ENCODE measurements around the gene SERGEF. TPM values are rescaled to one million over a fixed set of nuclear protein-coding genes. Genes with fewer than 3 reads are reported as not detected.

SERGEF gene
- total RNA-seq, 6 experiments from 2014 or later: 13.5 to 19.3 (median 17.7) TPM

DNA sequence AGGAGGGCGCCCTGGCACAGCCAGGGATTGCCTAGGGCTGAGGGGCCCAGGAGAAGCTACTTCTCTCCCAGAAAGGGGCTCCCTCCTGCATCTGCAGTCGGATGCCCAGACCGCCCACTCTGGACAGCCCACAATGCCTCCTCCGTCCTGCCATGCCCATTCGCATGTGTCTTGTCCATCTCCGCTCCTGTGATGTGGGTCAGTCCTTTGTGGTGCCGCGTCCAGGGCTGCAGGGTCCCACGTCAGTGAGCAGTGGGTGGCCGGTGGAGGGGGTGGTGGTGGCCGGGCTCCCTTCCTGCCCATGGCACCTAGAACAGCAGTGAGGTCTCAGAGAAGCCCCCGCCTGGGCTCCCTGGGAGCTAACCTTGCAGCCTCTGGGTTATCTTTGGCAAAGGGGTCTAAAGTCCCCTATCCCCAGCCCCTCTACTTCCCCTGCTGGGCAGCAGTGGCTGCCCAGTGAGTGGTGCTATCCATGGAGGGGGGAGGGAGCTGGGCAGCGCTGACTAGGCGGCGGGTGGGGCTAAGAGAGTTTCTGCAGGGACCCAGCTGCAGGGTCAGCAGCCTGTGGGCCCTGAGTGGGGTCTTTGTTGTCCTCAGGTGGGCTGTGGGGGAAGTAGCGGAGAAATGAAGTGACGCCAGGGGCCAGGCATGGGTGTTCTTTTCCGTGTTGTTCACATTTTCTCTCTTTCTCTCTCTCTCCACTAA, 237.2 kb downstream of the SERGEF start:
- Mint-ChIP-seq H3K4me1 (ENCODE audit: low read depth) (no peaks in the 10 kb centered on the region), H3K4me3 (no peak overlapping the region), H3K36me3 (ENCODE audit: low read depth) (no peaks in the 10 kb centered on the region), H3K27ac (no peak overlapping the region), H3K27me3 (ENCODE audit: insufficient read depth) (peaks cover 22% of the 10 kb centered on the region), H3K9me3 (no peaks in the 10 kb centered on the region)
- TF ChIP-seq, protein P1, sequence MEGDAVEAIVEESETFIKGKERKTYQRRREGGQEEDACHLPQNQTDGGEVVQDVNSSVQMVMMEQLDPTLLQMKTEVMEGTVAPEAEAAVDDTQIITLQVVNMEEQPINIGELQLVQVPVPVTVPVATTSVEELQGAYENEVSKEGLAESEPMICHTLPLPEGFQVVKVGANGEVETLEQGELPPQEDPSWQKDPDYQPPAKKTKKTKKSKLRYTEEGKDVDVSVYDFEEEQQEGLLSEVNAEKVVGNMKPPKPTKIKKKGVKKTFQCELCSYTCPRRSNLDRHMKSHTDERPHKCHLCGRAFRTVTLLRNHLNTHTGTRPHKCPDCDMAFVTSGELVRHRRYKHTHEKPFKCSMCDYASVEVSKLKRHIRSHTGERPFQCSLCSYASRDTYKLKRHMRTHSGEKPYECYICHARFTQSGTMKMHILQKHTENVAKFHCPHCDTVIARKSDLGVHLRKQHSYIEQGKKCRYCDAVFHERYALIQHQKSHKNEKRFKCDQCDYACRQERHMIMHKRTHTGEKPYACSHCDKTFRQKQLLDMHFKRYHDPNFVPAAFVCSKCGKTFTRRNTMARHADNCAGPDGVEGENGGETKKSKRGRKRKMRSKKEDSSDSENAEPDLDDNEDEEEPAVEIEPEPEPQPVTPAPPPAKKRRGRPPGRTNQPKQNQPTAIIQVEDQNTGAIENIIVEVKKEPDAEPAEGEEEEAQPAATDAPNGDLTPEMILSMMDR (IDR thresholded peaks at IDR 0.05): no peak
- DNase-seq: no peak

GRCh38 chr11:17775035-17775348, 237.9 kb downstream of the SERGEF start:
- Mint-ChIP-seq H3K4me3 (no peak overlapping the region), H3K4me1 (ENCODE audit: low read depth) (no peaks in the 10 kb centered on the region), H3K27ac (no peak overlapping the region), H3K36me3 (ENCODE audit: low read depth) (no peaks in the 10 kb centered on the region), H3K9me3 (no peaks in the 10 kb centered on the region), H3K27me3 (ENCODE audit: insufficient read depth) (peaks cover 22% of the 10 kb centered on the region)
- no peak for DNase-seq
- TF ChIP-seq, protein P1 (IDR thresholded peaks at IDR 0.05): no peak

DNA sequence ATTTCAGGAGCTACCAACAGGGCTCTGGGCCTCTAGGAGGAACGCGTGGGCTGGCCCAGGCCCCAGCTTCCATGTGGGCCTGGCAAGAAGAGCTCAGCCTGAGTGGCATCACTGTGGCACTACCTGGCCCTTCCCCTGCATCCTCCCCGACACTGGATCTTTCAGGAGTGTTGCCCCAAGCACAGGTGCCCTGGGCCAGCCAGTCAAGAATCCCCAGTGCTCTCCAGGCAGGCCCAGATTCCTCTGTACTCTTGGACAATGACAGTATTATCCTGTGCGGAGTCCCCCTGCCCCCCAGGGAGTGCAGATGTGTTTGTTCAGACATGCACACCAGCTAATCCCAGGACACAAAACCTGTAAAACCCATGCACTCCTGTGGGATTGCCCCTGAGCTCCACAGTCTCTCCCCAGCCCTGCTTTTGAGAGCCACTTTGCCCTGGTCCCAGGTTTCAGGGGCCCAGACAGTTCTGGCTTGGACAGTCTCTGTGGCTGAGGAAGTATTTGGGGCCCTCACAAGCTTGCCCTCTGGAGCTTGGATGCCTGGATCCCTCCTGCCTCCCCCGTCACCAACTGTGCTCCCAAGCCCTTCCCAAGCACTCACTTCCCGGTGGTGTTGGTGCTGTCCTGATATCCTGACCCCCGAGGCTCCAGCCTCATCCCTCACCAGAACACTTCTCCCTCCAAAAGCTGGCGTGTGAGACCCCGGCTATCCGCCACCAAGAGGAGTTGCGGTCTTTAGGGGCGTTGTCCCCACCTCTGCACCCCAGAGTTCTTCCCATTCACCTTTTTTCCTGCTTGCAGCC, 238.4 kb downstream of the SERGEF start:
- TF ChIP-seq, protein P1 (IDR thresholded peaks at IDR 0.05): no peak
- H3K27ac Mint-ChIP-seq: no peak overlapping the region
- H3K4me1 Mint-ChIP-seq (ENCODE audit: low read depth): no peaks in the 10 kb centered on the region
- peaks cover 17% of the 10 kb centered on the region for H3K27me3 Mint-ChIP-seq (ENCODE audit: insufficient read depth)
- no peaks in the 10 kb centered on the region for H3K9me3 Mint-ChIP-seq
- no peak overlapping the region for H3K4me3 Mint-ChIP-seq
- no peaks in the 10 kb centered on the region for H3K36me3 Mint-ChIP-seq (ENCODE audit: low read depth)
- no peak for DNase-seq

DNA sequence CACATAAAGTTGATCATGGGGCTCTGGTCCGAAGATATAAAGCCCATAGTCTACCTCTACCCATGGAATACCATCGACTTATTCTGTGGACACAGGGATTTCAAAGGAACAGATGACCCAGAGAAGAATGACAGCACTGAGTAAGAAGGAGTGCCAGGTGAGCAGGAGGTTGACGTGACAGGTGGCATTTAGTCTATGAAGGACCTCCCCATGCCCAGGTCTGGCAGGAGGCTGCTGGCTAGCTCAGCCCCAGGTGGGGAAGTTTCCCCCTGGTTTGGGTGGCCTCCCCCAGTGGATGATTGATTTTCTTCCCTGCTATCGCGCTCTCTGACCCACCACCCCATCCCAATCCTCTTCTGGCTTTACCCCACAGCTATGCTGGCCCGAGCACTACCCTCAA, 239.2 kb downstream of the SERGEF start:
- Mint-ChIP-seq H3K4me1 (ENCODE audit: low read depth) (no peaks in the 10 kb centered on the region), H3K36me3 (ENCODE audit: low read depth) (no peaks in the 10 kb centered on the region), H3K9me3 (no peaks in the 10 kb centered on the region), H3K4me3 (no peak overlapping the region), H3K27ac (no peak overlapping the region), H3K27me3 (ENCODE audit: insufficient read depth) (peaks cover 14% of the 10 kb centered on the region)
- TF ChIP-seq, protein P1 (IDR thresholded peaks at IDR 0.05): no peak
- DNase-seq: no peak

DNA sequence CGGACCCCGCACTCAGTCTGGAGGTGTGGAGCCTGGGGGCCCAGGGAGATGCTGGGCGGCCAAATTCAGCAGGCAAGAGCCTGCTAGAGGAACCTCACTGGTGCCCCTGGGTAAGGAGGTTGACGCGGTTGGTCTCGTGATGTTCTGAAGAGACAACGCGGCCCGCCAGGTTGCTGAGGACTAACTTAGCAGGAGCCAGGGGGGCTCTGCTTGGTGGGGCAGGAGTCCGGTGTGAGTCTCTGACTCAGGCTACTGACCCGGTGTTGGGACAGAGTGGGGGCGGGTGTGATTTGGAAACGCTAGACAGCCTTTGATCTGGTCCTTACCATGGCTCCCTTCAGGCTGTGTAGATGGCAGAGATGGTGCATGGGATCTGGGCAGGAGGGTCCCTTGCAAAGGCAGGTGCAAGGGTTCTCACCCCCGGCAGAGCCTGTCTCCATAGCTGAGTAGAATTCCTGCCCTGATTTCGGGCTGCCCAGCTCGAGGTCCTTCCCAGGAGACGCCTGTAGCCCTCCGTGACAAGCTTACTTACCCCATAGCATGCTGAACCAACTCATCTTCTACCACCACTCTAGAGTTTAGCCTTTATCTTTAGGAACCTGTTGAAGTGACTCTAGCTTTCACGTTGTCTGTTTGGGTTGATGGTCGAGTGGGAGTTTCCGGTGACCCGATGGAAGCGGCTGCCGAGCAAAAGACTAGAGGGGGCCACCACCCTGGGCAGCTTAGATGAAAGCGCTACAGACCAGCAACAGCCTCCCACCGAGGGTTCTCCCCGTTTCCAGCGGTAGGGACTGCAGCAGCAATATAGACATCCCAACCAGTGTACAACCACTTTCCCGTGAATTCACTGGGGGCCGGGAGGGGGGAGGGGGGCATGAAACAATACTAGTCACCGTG, 239.9 kb downstream of the SERGEF start:
- TF ChIP-seq, protein P1 (IDR thresholded peaks at IDR 0.05): no peak
- H3K4me1 Mint-ChIP-seq (ENCODE audit: low read depth): no peaks in the 10 kb centered on the region
- H3K36me3 Mint-ChIP-seq (ENCODE audit: low read depth): no peaks in the 10 kb centered on the region
- H3K27ac Mint-ChIP-seq: no peak overlapping the region
- no peak overlapping the region for H3K4me3 Mint-ChIP-seq
- H3K27me3 Mint-ChIP-seq (ENCODE audit: insufficient read depth): peaks cover 11% of the 10 kb centered on the region
- no peak for DNase-seq
- H3K9me3 Mint-ChIP-seq: no peaks in the 10 kb centered on the region

Measured in HFFc6 (cell line).